SK-N-SH (cell line): ENCODE data around the gene PHLPP2. TPM values are rescaled to one million over a fixed set of nuclear protein-coding genes. Genes with fewer than 3 reads are reported as not detected.

Source experiments
- CTCF ChIA-PET: fragments of 300-600, 350-600 bp; formaldehyde crosslinking; extraction: SDS; loops from one replicate; lab custom pipeline; 2021; lab: Yijun Ruan, JAX
- POLR2A ChIA-PET: fragments of 350-600 bp; sonication (Branson Sonifier 250); formaldehyde crosslinking; extraction: SDS; loops from one replicate; lab custom pipeline; 2020; ENCODE audit warnings: antibody characterized with exemption, inconsistent platforms; lab: Yijun Ruan, JAX
- DNase-seq: peaks from one replicate; pipeline ENCODE4 v3.0.0; 2012
- H2AFZ ChIP-seq: fragments of 200-600 bp; sonication (generic); 2 replicates; pipeline ENCODE4 v1.8.1; 2016; ENCODE audit warnings: antibody characterized with exemption, mild to moderate bottlenecking, low read depth
- H3F3A ChIP-seq: fragments of 200-600 bp; sonication (generic); replicated peaks from 2 replicates; pipeline ENCODE3; 2016; ENCODE audit warnings: antibody characterized with exemption, mild to moderate bottlenecking; ENCODE audit not compliant: insufficient read depth
- H3K27ac ChIP-seq, 2 experiments: fragments of 200-500 bp in 1 of 2; fragments of 200-600 bp in 1 of 2; sonication (Bioruptor generic) in 1 of 2; sonication (generic), shearing (Covaris generic) in 1 of 2; 2 replicates each; pipeline versions ENCODE4 v1.5.1 to v1.6.1; 2014 to 2016; ENCODE audit warnings: low read depth in 2 of 2, inconsistent platforms in 1 of 2, low read length in 1 of 2, mild to moderate bottlenecking in 1 of 2, mixed read lengths in 1 of 2
- H3K27me3 ChIP-seq: fragments of 200-600 bp; sonication (generic), shearing (Covaris generic); 2 replicates; pipeline ENCODE4 v1.6.1; 2016; ENCODE audit warnings: mixed run types; ENCODE audit not compliant: insufficient read depth
- H3K36me3 ChIP-seq, 2 experiments: fragments of 200-500 bp in 1 of 2; fragments of 200-600 bp in 1 of 2; sonication (Bioruptor generic) in 1 of 2; sonication (generic) in 1 of 2; replicated peaks in 1 of 2; 2 replicates each; pipeline versions ENCODE3 to v1.5.1; 2014 to 2016; ENCODE audit warnings: low read length in 1 of 2, mild to moderate bottlenecking in 1 of 2; ENCODE audit not compliant: insufficient read depth in 2 of 2, control insufficient read depth in 1 of 2
- H3K4me1 ChIP-seq, 2 experiments: fragments of 200-500 bp in 1 of 2; fragments of 200-600 bp in 1 of 2; sonication (Bioruptor generic) in 1 of 2; sonication (generic), shearing (Covaris generic) in 1 of 2; 2 replicates each; pipeline versions ENCODE4 v1.5.1 to v1.6.1; 2014 to 2016; ENCODE audit warnings: low read depth in 1 of 2, low read length in 1 of 2, mixed run types in 1 of 2; ENCODE audit not compliant: insufficient read depth in 2 of 2, control insufficient read depth in 1 of 2
- H3K4me2 ChIP-seq: fragments of 200-600 bp; sonication (generic), shearing (Covaris generic); 2 replicates; pipeline ENCODE4 v1.6.1; 2017; ENCODE audit warnings: mixed run types
- H3K4me3 ChIP-seq, 2 experiments: fragments of 200-500 bp in 1 of 2; fragments of 200-600 bp in 1 of 2; sonication (Bioruptor generic) in 1 of 2; sonication (generic), shearing (Covaris generic) in 1 of 2; 2 replicates each; pipeline versions ENCODE4 v1.5.1 to v1.8.1; 2014 to 2016; ENCODE audit warnings: low read depth in 2 of 2, inconsistent platforms in 1 of 2, low read length in 1 of 2, mild to moderate bottlenecking in 1 of 2, mixed read lengths in 1 of 2, moderate library complexity in 1 of 2
- H3K79me2 ChIP-seq: fragments of 200-600 bp; sonication (generic); 2 replicates; pipeline ENCODE4 v1.8.1; 2017; ENCODE audit warnings: mild to moderate bottlenecking; ENCODE audit not compliant: insufficient read depth
- H3K9ac ChIP-seq: fragments of 200-600 bp; sonication (generic); 2 replicates; pipeline ENCODE4 v1.6.1; 2017; ENCODE audit warnings: mixed run types
- H3K9me2 ChIP-seq: fragments of 200-600 bp; sonication (generic); 2 replicates; pipeline ENCODE4 v1.6.1; 2017; ENCODE audit warnings: mixed run types
- H3K9me3 ChIP-seq: fragments of 200-600 bp; sonication (generic); 2 replicates; pipeline ENCODE4 v1.6.1; 2017; ENCODE audit warnings: mixed run types, mild to moderate bottlenecking, moderate library complexity
- H4K20me1 ChIP-seq: fragments of 200-600 bp; sonication (generic); 2 replicates; pipeline ENCODE4 v1.6.1; 2017; ENCODE audit warnings: mild to moderate bottlenecking, mixed run types; ENCODE audit not compliant: insufficient read depth
- CHD2 ChIP-seq: fragments of 150-350 bp; IDR thresholded peaks from 2 replicates; pipeline ENCODE4 v1.6.1; 2018; ENCODE audit warnings: low read length; ENCODE audit not compliant: partially characterized antibody
- CTCF ChIP-seq: fragments of 200-600 bp; sonication (generic); IDR thresholded peaks from 2 replicates; pipeline ENCODE4 v1.6.1; 2017; ENCODE audit warnings: antibody characterized with exemption, mild to moderate bottlenecking, moderate library complexity
- ELF1 ChIP-seq: IDR thresholded peaks from 2 replicates; pipeline ENCODE4 v1.4.0; 2012
- EP300 ChIP-seq, 2 experiments: IDR thresholded peaks; 2 replicates each; pipeline versions ENCODE4 v1.4.0 to v1.6.1; 2012; ENCODE audit warnings: borderline replicate concordance in 1 of 2, low read depth in 1 of 2, low read length in 1 of 2
- EZH2phosphoT487 ChIP-seq: fragments of 200-600 bp; sonication (generic); IDR thresholded peaks from 2 replicates; pipeline ENCODE4 v1.6.1; 2017; ENCODE audit warnings: low read depth, mixed run types, mild to moderate bottlenecking, antibody characterized with exemption, moderate library complexity, borderline replicate concordance
- FOSL2 ChIP-seq: IDR thresholded peaks from 2 replicates; pipeline ENCODE4 v1.4.0; 2012; ENCODE audit warnings: low read depth, mild to moderate bottlenecking, moderate library complexity, borderline replicate concordance
- FOXJ3 ChIP-seq: sonication (generic); formaldehyde crosslinking; IDR thresholded peaks from 2 replicates; pipeline ENCODE4 v1.5.1; 2020; ENCODE audit warnings: mild to moderate bottlenecking, missing genetic modification reagents
- GATA2 ChIP-seq: sonication (generic); formaldehyde crosslinking; IDR thresholded peaks from 2 replicates; pipeline ENCODE4 v1.5.0; 2020; ENCODE audit warnings: mild to moderate bottlenecking, missing genetic modification reagents
- NFIC ChIP-seq: IDR thresholded peaks from 2 replicates; pipeline ENCODE4 v1.4.0; 2012; ENCODE audit warnings: borderline replicate concordance
- REST ChIP-seq: IDR thresholded peaks from 2 replicates; pipeline ENCODE4 v1.6.1; 2012; ENCODE audit warnings: mild to moderate bottlenecking, low read depth, low read length, moderate library complexity
- TAF1 ChIP-seq: IDR thresholded peaks from 2 replicates; pipeline ENCODE4 v1.6.1; 2012; ENCODE audit warnings: low read depth, mild to moderate bottlenecking, low read length, moderate library complexity, borderline replicate concordance
- USF1 ChIP-seq: IDR thresholded peaks from 2 replicates; pipeline ENCODE4 v1.4.0; 2012; ENCODE audit warnings: low read depth, borderline replicate concordance
- USF2 ChIP-seq: fragments of 150-350 bp; IDR thresholded peaks from 2 replicates; pipeline ENCODE4 v1.6.1; 2017; ENCODE audit warnings: antibody characterized with exemption, low read length, low read depth, borderline replicate concordance
- YY1 ChIP-seq: IDR thresholded peaks from 2 replicates; pipeline ENCODE4 v1.4.0; 2012; ENCODE audit warnings: low read depth, mild to moderate bottlenecking
- WGBS: methylation state at CpG from one replicate; pipeline ENCODE4 v1.1.6; 2017; ENCODE audit warnings: low lambda C conversion rate; 5-methylcytosine and 5-hydroxymethylcytosine counted together
- polyA plus RNA-seq, 3 experiments: library from polyadenylated mRNA; depleted of rRNA; stranded (reverse); fragments of >200 nt; gene quantifications; 2 replicates each; pipeline ENCODE4 v1.2.3, GENCODE V29; 2012

The PHLPP2 gene
- polyA plus RNA-seq, 1 of the 3 experiments (the other 2 are of a cell fraction) = 5.5 TPM

GRCh38 chr16:71626858-71627213, 97.7 kb downstream of the PHLPP2 start:
- CTCF ChIA-PET = no interaction called here
- WGBS = 42% methylated on average over 6 of the region's 13 CpGs
- Histone ChIP-seq H3K4me1 (no peaks in the 10 kb centered on the region; a peak in 1 of 4 replicates), H3K27ac (no peak overlapping the region), H3K9me2 (no peaks in the 10 kb centered on the region), H4K20me1 (no peaks in the 10 kb centered on the region)
- no peak for DNase-seq
- no peak for TF ChIP-seq FOSL2
- TF ChIP-seq GATA2 (CRISPR knock-in tag) = no peak
- no peak for TF ChIP-seq CHD2
- TF ChIP-seq EZH2phosphoT487 = no peak
- no peak for TF ChIP-seq FOXJ3 (CRISPR knock-in tag)
- TF ChIP-seq USF2 = no peak
- TF ChIP-seq EP300 (IDR thresholded peaks at IDR 0.05; ENCODE audit: borderline replicate concordance in 1 of 2, low read depth in 1 of 2, low read length in 1 of 2) = no peak
- no peak for TF ChIP-seq ELF1
- no peak for TF ChIP-seq TAF1
- no peak for TF ChIP-seq CTCF
- no peak for TF ChIP-seq YY1
- no peak for TF ChIP-seq NFIC
- TF ChIP-seq USF1 = no peak
- TF ChIP-seq REST = no peak
- TF ChIP-seq, all 33 proteins: peak for 0
- POLR2A ChIA-PET = no interaction called here
- Histone ChIP-seq H3K4me3 (peak overlapping the region; percentile 49 to 50; a peak in 2 of 4 replicates), H3K79me2 (no peaks in the 10 kb centered on the region), H3K9me3 (no peaks in the 10 kb centered on the region), H3K9ac (no peak overlapping the region), H3K36me3 (no peaks in the 10 kb centered on the region), H3F3A (no peaks in the 10 kb centered on the region), H3K27me3 (peaks cover 6% of the 10 kb centered on the region), H3K4me2 (peak overlapping the region; percentile 84; the same call in 1 of the 2 replicates), H2AFZ (no peak overlapping the region)
